Body of pancreas (tissue), 4 donors: Measurements from ENCODE around the gene PAM16. TPM values are rescaled to one million over a fixed set of nuclear protein-coding genes. Genes with fewer than 3 reads are reported as not detected.

Experiments
- ATAC-seq: fragments of 150-250 bp; one replicate; pipeline ENCODE4 v1.9.1; 2016
- DNase-seq, 4 donors: peaks; one replicate each; pipeline ENCODE4 v3.0.0-alpha.2; 2019
- H3K27ac ChIP-seq, 4 donors: fragments of 200-600 bp; sonication (generic); 1 replicate in 3 of 4; 2 replicates in 1 of 4; pipeline versions ENCODE4 v1.5.1 to v1.6.1; 2016 to 2019; ENCODE audit warnings: mild to moderate bottlenecking in 1 of 4, mixed read lengths in 1 of 4, moderate library complexity in 1 of 4
- H3K27me3 ChIP-seq, 2 donors: fragments of 200-600 bp; sonication (generic); one replicate each; pipeline ENCODE4 v1.6.0; 2016; ENCODE audit warnings: mild to moderate bottlenecking in 1 of 2
- H3K36me3 ChIP-seq, 2 donors: fragments of 200-600 bp; sonication (generic); replicated peaks in 1 of 2; 2 replicates each; pipeline ENCODE4 v1.5.1; 2016; ENCODE audit warnings: low read depth in 2 of 2; ENCODE audit not compliant: insufficient read depth in 1 of 2
- H3K4me1 ChIP-seq: fragments of 200-600 bp; sonication (generic); one replicate; pipeline ENCODE4 v1.6.0; 2016
- H3K4me3 ChIP-seq, 2 donors: fragments of 200-600 bp; sonication (generic); 1 replicate in 1 of 2; 2 replicates in 1 of 2; pipeline ENCODE4 v1.5.1; 2016 to 2019
- H3K9me3 ChIP-seq, 3 donors: fragments of 200-600 bp; sonication (generic); 1 replicate in 2 of 3; 2 replicates in 1 of 3; pipeline ENCODE4 v1.5.1; 2016
- POLR2A ChIP-seq, 3 donors: fragments of 450-650 bp; IDR thresholded peaks; one replicate each; pipeline ENCODE4 v1.6.1; 2016; ENCODE audit warnings: antibody characterized with exemption in 3 of 3, mild to moderate bottlenecking in 2 of 3
- WGBS, 2 donors: methylation state at CpG; one replicate each; pipeline ENCODE4 v1.1.5; 2017; 5-methylcytosine and 5-hydroxymethylcytosine counted together
- intact Hi-C: fragments of 100-400 bp; cut with DNase I; formaldehyde crosslinking; loops from one replicate; pipeline ENCODE4 v1.15.1; 2023
- total RNA-seq, 2 donors: library from RNA; depleted of rRNA; stranded (reverse); fragments of >200 nt; gene quantifications; one replicate each; pipeline ENCODE4 v1.1.0, GENCODE V29; 2016
- TF ChIP-seq, protein P1 (sequence below), 7 experiments: fragments of 450-650 bp in 4 of 7; fragments of 200-600 bp in 3 of 7; sonication (generic) in 3 of 7; IDR thresholded peaks; one replicate each; pipeline ENCODE4 v1.5.1; 2016 to 2019; ENCODE audit warnings: antibody characterized with exemption in 7 of 7

Gene PAM16
- total RNA-seq, 2 donors from 2014 or later: 25.9 to 27.7 TPM

DNA sequence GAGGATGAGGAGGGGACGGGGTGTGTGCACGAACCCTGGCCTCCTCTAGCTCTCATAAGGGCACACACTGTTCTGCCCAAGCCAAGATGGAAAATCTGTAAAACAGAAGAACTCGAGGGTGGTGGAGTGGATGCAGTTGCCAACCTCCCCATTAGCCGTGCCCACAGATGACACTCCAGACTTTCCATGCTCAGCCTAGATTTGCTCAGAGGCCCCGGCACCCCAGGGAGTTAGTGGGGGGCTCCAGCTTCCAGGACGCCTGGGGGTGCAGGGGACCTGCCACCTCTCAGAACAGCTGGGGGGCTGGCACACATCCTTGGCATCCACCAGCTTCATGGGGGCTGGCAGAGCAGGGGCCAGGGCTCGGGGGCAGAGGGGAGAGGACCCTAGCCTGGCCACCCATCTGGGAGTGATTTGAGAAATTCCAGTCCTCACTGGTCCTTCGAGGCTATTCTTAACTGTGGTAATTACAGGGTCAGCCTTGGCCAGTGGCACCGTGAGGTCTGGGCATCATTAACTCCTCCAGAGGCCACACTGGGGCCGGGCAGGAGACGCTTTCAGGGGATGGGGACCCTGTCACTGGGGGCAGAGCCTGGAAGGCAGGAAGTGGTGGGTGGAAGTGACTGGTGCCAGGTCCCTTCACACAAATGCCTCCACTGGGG is 34.8 kb upstream of the PAM16 start:
- intact Hi-C loops: no loop called here
- TF ChIP-seq, protein P1, sequence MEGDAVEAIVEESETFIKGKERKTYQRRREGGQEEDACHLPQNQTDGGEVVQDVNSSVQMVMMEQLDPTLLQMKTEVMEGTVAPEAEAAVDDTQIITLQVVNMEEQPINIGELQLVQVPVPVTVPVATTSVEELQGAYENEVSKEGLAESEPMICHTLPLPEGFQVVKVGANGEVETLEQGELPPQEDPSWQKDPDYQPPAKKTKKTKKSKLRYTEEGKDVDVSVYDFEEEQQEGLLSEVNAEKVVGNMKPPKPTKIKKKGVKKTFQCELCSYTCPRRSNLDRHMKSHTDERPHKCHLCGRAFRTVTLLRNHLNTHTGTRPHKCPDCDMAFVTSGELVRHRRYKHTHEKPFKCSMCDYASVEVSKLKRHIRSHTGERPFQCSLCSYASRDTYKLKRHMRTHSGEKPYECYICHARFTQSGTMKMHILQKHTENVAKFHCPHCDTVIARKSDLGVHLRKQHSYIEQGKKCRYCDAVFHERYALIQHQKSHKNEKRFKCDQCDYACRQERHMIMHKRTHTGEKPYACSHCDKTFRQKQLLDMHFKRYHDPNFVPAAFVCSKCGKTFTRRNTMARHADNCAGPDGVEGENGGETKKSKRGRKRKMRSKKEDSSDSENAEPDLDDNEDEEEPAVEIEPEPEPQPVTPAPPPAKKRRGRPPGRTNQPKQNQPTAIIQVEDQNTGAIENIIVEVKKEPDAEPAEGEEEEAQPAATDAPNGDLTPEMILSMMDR (IDR thresholded peaks at IDR 0.05): no peak
- TF ChIP-seq POLR2A (IDR thresholded peaks at IDR 0.05): no peak
- H3K36me3 ChIP-seq: peaks cover 0 to 8% of the 10 kb centered on the region in 2 donors
- DNase-seq: peak in 1 of 4 donors; percentile 10
- no peaks in the 10 kb centered on the region for H3K9me3 ChIP-seq
- H3K4me1 ChIP-seq: no peaks in the 10 kb centered on the region
- ATAC-seq: no peak
- H3K27me3 ChIP-seq: no peaks in the 10 kb centered on the region
- 69 to 82% methylated on average over 6 to 11 of the region's 11 CpGs for WGBS, 2 donors
- no peak overlapping the region for H3K4me3 ChIP-seq
- H3K27ac ChIP-seq: no peak overlapping the region

GRCh38 chr16:4385066-4385788 is 34.1 kb upstream of the PAM16 start:
- H3K27me3 ChIP-seq: no peaks in the 10 kb centered on the region
- no peak for ATAC-seq
- H3K4me3 ChIP-seq: no peak overlapping the region
- intact Hi-C loops: no loop called here
- WGBS, 2 donors: 79 to 83% methylated on average over 11 to 19 of the region's 20 CpGs
- DNase-seq: peak in 1 of 4 donors; percentile 13
- H3K4me1 ChIP-seq: no peaks in the 10 kb centered on the region
- peaks cover 0 to 8% of the 10 kb centered on the region in 2 donors for H3K36me3 ChIP-seq
- H3K27ac ChIP-seq: no peak overlapping the region
- TF ChIP-seq POLR2A (IDR thresholded peaks at IDR 0.05): no peak
- TF ChIP-seq, protein P1 (IDR thresholded peaks at IDR 0.05): no peak
- H3K9me3 ChIP-seq: no peaks in the 10 kb centered on the region

DNA sequence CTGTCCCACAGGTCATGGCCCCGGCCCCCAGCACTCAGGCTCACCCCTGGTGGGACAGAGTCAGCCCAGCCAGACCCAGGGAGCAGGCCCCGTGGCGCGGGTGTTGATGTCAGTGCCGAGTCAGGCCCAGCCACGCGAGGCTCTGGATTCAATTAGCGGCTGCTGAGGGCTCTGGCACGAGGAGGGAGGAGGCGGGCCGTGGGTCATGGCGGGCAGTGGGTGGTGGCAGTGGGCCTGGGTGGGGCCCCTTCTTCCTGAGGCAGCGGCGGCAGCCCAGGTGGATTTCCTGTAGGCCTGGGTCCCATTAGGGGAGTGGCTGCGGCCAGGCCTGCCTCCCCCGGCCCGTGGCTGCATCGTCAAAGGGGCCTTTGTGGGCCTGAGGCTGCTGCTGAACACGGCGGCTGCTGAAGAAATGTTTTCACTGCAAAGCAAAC is 33.4 kb upstream of the PAM16 start:
- H3K9me3 ChIP-seq: no peaks in the 10 kb centered on the region
- DNase-seq (peak in 1 of 4 donors; percentile 17), ATAC-seq (no peak)
- no peak overlapping the region for H3K4me3 ChIP-seq
- H3K27me3 ChIP-seq: no peaks in the 10 kb centered on the region
- H3K36me3 ChIP-seq: peaks cover 0 to 8% of the 10 kb centered on the region in 2 donors
- H3K4me1 ChIP-seq: no peaks in the 10 kb centered on the region
- H3K27ac ChIP-seq: no peak overlapping the region
- TF ChIP-seq POLR2A (IDR thresholded peaks at IDR 0.05): no peak
- TF ChIP-seq, protein P1 (IDR thresholded peaks at IDR 0.05): no peak
- intact Hi-C loops: no loop called here
- WGBS, 2 donors: 79 to 85% methylated on average over 5 to 15 of the region's 20 CpGs

DNA sequence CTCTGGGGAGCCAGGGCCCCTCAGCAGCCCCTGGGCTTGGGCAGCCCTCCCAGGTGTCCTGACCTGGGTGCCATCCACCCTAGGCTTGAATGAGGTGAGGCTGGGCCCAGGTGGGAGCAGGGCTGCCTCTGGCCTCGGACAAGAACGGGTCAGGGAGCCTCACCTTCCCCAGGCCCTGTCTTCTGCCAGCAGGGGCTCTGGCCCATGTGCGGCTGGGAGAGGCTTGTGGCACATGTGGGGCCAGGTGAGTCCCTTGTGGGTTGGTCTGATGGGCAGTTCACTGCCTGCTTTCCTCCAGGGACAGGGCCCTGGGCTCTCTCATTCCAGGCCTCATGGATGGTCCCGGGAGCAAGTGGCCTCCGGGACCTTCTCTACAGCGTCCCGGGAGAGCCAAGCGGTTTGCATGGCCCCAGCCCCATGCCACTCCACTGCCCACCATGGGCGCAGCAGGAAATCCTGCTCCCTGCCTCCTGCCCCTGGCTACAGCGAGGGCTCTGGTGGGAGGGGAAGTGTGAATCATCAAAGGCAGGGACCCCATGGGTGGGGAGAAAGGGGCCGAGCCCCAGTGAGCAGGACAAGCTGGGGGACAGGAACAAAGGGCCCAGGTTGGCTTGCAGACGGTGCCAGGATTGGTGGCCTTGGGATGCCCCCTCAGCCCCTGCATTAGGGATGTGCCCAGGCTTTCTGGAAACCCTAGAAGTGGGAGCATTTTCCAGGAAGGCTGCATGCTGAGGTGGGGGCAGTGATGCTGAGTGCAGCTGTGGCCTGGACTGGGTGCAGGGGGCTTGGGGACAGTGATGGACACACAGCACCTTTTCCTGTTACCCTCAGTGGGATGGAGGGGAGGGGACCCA is 32.7 kb upstream of the PAM16 start:
- intact Hi-C loops: no loop called here
- Histone ChIP-seq H3K36me3 (peaks cover 0 to 8% of the 10 kb centered on the region in 2 donors), H3K27me3 (no peaks in the 10 kb centered on the region), H3K9me3 (no peaks in the 10 kb centered on the region), H3K27ac (no peak overlapping the region), H3K4me3 (no peak overlapping the region), H3K4me1 (peaks cover 2% of the 10 kb centered on the region)
- ATAC-seq: no peak
- peak in 1 of 4 donors; percentile 12 for DNase-seq
- TF ChIP-seq, protein P1 (IDR thresholded peaks at IDR 0.05): no peak
- no peak for TF ChIP-seq POLR2A (IDR thresholded peaks at IDR 0.05)
- WGBS, 2 donors: 86 to 93% methylated on average over 3 to 10 of the region's 12 CpGs
